Subcutaneous preadipocyte (primary cell): ENCODE measurements around the gene PPP2R5B. TPM values are rescaled to one million over a fixed set of nuclear protein-coding genes. Genes with fewer than 3 reads are reported as not detected.

Source experiments
- small RNA-seq: library from RNA; depleted of rRNA; stranded (forward); fragments of <200 nt; gene quantifications from one replicate; pipeline ENCODE3, GENCODE V24; 2012
- total RNA-seq: library from RNA; depleted of rRNA; stranded (reverse); fragments of >200 nt; gene quantifications from 2 replicates; pipeline ENCODE4 v1.2.3, GENCODE V29; 2012

The PPP2R5B gene
- 5.9 and 8.2 TPM in 2 replicates for total RNA-seq

GRCh38 chr11:64923944-64924909 lies at the start of gene PPP2R5B:
Gene PPP2R5B (plus strand): TSS chr11:64924689. CDS start chr11:64925735, 1,046 bp downstream.

GRCh38 chr11:64878494-64879243 lies 45.8 kb upstream of the PPP2R5B start, which contains the start of gene EHD1:
Gene EHD1 (minus strand): TSS chr11:64878621. CDS start chr11:64878464, 157 bp downstream.

GRCh38 chr11:64916775-64917662 lies 7.5 kb upstream of the PPP2R5B start, which contains the start of gene ATG2A:
Gene ATG2A (minus strand): TSS chr11:64917209. CDS start chr11:64917135, 74 bp downstream.

GRCh38 chr11:64935359-64936081 lies 11.0 kb downstream of the PPP2R5B start, which contains the start of gene GPHA2:
Gene GPHA2 (minus strand): TSS chr11:64935893. CDS start chr11:64935460, 433 bp downstream.

GRCh38 chr11:64971421-64972233 lies 47.1 kb downstream of the PPP2R5B start, which contains the start of gene MAJIN:
Gene MAJIN (minus strand): TSS chr11:64972108. CDS start chr11:64959405, 12,703 bp downstream.

Small RNA genes within 50 kb of the gene (small RNA-seq; reads per million reads assigned to genes)
- not detected for gene MIR6749
- not detected for gene MIR6750

Other genes with a start within 250 kb of the PPP2R5B start
- gene NRXN2, start 201.5 kb upstream of the PPP2R5B start, total RNA-seq, result 9.2 and 17.2 TPM in 2 replicates
- 0.20 and 0.37 TPM in 2 replicates for gene RASGRP2, start 180.5 kb upstream of the PPP2R5B start, total RNA-seq
- gene PYGM, start 164.7 kb upstream of the PPP2R5B start, total RNA-seq, result 0.37 and 0.39 TPM in 2 replicates
- gene SF1, start 146.1 kb upstream of the PPP2R5B start, total RNA-seq, result 110 and 126 TPM in 2 replicates
- 7.0 and 12.3 TPM in 2 replicates for gene MAP4K2, start 121.5 kb upstream of the PPP2R5B start, total RNA-seq
- 20.2 and 22.1 TPM in 2 replicates for gene MEN1, start 114.1 kb upstream of the PPP2R5B start, total RNA-seq
- gene CDC42BPG, start 80.0 kb upstream of the PPP2R5B start, total RNA-seq, result under 0.01 TPM in 2 replicates
- gene EHD1, start 46.1 kb upstream of the PPP2R5B start, total RNA-seq, result 40.1 and 75.3 TPM in 2 replicates
- gene ATG2A, start 7.5 kb upstream of the PPP2R5B start, total RNA-seq, result 15.4 and 19.5 TPM in 2 replicates
- not detected in 2 replicates for gene GPHA2, start 11.2 kb downstream of the PPP2R5B start, total RNA-seq
- gene MAJIN, start 47.4 kb downstream of the PPP2R5B start, total RNA-seq, result not detected in 2 replicates
- gene BATF2, start 72.3 kb downstream of the PPP2R5B start, total RNA-seq, result 0.37 and 0.98 TPM in 2 replicates
- 46.7 and 63.2 TPM in 2 replicates for gene ARL2, start 89.5 kb downstream of the PPP2R5B start, total RNA-seq
- gene SNX15, start 102.8 kb downstream of the PPP2R5B start, total RNA-seq, result 12.1 and 13.2 TPM in 2 replicates
- gene SAC3D1, start 116.5 kb downstream of the PPP2R5B start, total RNA-seq, result 17.6 and 19.4 TPM in 2 replicates
- gene NAALADL1, start 133.9 kb downstream of the PPP2R5B start, total RNA-seq, result 10.8 and 14.3 TPM in 2 replicates
- gene CDCA5, start 159.4 kb downstream of the PPP2R5B start, total RNA-seq, result 12.5 and 18.6 TPM in 2 replicates
- gene ZFPL1, start 159.5 kb downstream of the PPP2R5B start, total RNA-seq, result 26.8 and 29.0 TPM in 2 replicates
- 122 and 127 TPM in 2 replicates for gene VPS51, start 171.5 kb downstream of the PPP2R5B start, total RNA-seq
- gene TM7SF2, start 187.2 kb downstream of the PPP2R5B start, total RNA-seq, result 13.2 and 14.3 TPM in 2 replicates
- gene ZNHIT2, start 193.0 kb downstream of the PPP2R5B start, total RNA-seq, result 12.9 and 13.1 TPM in 2 replicates
- gene FAU, start 197.4 kb downstream of the PPP2R5B start, total RNA-seq, result 193 and 272 TPM in 2 replicates
- gene MRPL49, start 197.6 kb downstream of the PPP2R5B start, total RNA-seq, result 24.6 and 30.1 TPM in 2 replicates
- 12.5 and 15.1 TPM in 2 replicates for gene SYVN1, start 209.8 kb downstream of the PPP2R5B start, total RNA-seq
- gene SPDYC, start 245.5 kb downstream of the PPP2R5B start, total RNA-seq, result not detected in 2 replicates